GM12891 (cell line): ENCODE measurements around the gene TRAPPC4. TPM values are rescaled to one million over a fixed set of nuclear protein-coding genes. Genes with fewer than 3 reads are reported as not detected.
"Not testable (repeated sequence)": the region's sequence is repeated elsewhere in the genome, so short reads cannot be mapped to it uniquely, and the experiment has no call there.

ENCODE experiments used
- DNase-seq: peaks from one replicate; pipeline ENCODE4 v3.0.0; 2011; ENCODE audit warnings: low spot score; ENCODE audit not compliant: insufficient read length
- FAIRE-seq: peaks from 2 replicates; lab custom pipeline; 2011; peaks lifted over from hg19 to GRCh38; lab: Jason Lieb, UNC
- PAX5 ChIP-seq: IDR thresholded peaks from 2 replicates; pipeline ENCODE4 v1.6.1; 2011; ENCODE audit warnings: low read length, moderate library complexity, mild to moderate bottlenecking; ENCODE audit not compliant: insufficient read depth, severe bottlenecking
- POLR2A ChIP-seq: IDR thresholded peaks from 2 replicates; pipeline ENCODE4 v1.6.1; 2011; ENCODE audit warnings: low read depth, low read length, control low read depth
- POLR2AphosphoS5 ChIP-seq: IDR thresholded peaks from 2 replicates; pipeline ENCODE4 v1.6.1; 2011; ENCODE audit warnings: low read depth, low read length, control low read depth
- POU2F2 ChIP-seq: IDR thresholded peaks from 2 replicates; pipeline ENCODE4 v1.6.1; 2011; ENCODE audit warnings: low read depth, mild to moderate bottlenecking, control low read depth, low read length, moderate library complexity
- SPI1 ChIP-seq: IDR thresholded peaks from 2 replicates; pipeline ENCODE4 v1.6.1; 2011; ENCODE audit warnings: low read depth, low read length, control low read depth
- TAF1 ChIP-seq: IDR thresholded peaks from 2 replicates; pipeline ENCODE4 v1.6.1; 2011; ENCODE audit warnings: low read depth, low read length, control low read depth
- polyA plus RNA-seq: library from polyadenylated mRNA; unstranded; fragments of >200 nt; gene quantifications from one replicate; pipeline ENCODE4 v1.2.1, GENCODE V29; 2012; ENCODE audit warnings: low read depth, missing spikeins, inconsistent platforms; ENCODE audit not compliant: missing spikeins

TRAPPC4 gene, protein sequence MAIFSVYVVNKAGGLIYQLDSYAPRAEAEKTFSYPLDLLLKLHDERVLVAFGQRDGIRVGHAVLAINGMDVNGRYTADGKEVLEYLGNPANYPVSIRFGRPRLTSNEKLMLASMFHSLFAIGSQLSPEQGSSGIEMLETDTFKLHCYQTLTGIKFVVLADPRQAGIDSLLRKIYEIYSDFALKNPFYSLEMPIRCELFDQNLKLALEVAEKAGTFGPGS
- polyA plus RNA-seq = 69.5 TPM

- FAIRE-seq (peak; percentile 91), DNase-seq (peak; percentile 90)
- TF ChIP-seq POLR2A (peak; percentile 96), SPI1 (peak; percentile 82), POU2F2 (peak; percentile 80), POLR2AphosphoS5 (peak; percentile 96), PAX5 (no peak), TAF1 (peak; percentile 93)
These were observed at the start of gene TRAPPC4, which contains the start of gene RPS25 for GRCh38 chr11:119018074-119018938. Gene TRAPPC4, plus strand, starts transcription at chr11:119018766. Its CDS starts 30 bp downstream, at chr11:119018796. Gene RPS25, minus strand, starts transcription at chr11:119018343. Its CDS starts 59 bp downstream, at chr11:119018284.

- DNase-seq, FAIRE-seq: not testable (repeated sequence)
These were observed 49.1 kb upstream of the TRAPPC4 start for GRCh38 chr11:118969508-118969907.

DNA sequence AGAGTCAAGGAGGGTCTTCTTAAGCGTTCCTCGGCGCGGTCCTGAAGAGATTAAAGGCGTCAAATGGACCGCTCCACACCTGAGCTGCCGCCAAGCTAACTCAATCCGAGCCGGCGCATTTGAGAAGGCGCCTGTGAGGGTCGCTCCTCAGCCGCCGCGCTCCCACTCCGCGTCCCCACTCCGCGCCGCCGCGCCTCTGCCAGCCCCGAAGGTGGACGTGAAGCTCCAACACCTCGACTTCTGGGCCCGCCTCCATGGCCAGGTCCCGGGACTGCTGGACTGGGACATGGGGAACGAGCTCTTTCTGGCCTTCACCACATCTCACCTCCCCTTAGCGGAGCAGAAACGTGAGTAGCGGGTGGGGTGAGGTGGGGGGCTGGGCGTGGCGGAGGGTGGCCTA is 46.9 kb upstream of the TRAPPC4 start, which contains the start of gene FOXR1:
FOXR1 (plus strand) TSS at position 116 of the 400 bp plus-strand sequence; CDS start at position 287, 171 bp downstream.
- TF ChIP-seq POLR2A = no peak
- TF ChIP-seq SPI1 = no peak
- TF ChIP-seq POU2F2 = no peak
- TF ChIP-seq PAX5 = no peak
- no peak for FAIRE-seq
- DNase-seq = no peak

GRCh38 chr11:118973985-118974384 is 44.6 kb upstream of the TRAPPC4 start:
- FAIRE-seq = no peak

DNA sequence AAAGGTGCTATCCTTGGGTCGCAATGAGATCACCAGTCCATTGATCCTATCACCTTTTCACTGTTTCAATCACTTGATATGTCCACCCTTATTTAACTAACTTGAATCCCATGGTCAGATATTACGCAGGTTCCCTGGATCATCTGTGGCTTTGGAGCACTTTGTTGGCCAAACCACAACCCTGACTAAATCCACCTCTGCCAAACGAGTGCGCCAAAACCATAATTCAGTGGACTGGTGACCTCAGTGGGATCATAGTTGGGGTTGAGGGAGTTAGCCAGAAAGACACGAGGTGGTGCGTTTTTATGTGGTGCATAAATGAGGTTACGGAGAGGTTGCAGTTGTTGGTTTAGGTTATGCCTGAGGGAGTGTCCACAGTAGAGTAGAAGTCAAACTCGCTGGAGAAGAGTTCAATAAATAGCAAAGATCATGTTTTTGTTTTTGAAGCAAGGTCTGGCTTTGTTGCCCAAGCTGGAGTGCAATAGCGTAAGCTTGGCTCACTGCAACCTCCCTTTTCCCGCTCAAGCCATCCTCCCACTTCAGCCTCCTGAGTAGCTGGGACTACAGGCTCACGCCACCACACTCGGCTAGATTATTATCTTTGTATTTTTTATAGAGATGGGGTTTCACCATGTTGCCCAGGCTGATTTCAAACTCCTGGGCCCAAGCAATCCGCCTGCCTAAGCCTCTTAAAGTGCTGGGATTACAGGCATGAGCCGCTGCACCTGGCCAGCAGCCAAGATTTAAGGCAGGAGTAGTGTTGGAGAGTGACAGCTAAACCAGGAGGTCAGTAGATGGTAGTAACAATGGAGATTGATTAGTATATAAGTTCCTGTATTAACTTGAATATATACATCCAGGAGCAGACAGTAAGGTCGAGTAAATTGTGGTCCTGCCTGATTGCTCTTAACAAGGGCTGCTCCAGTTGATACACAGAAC is 42.5 kb upstream of the TRAPPC4 start:
- TF ChIP-seq POU2F2 (no peak), PAX5 (no peak), SPI1 (no peak), POLR2AphosphoS5 (no peak), TAF1 (no peak), POLR2A (no peak)
- no peak for DNase-seq
- no peak for FAIRE-seq

More at GRCh38 chr11:118973985-118974384, 44.6 kb upstream of the TRAPPC4 start:
- DNase-seq = no peak
- TF ChIP-seq SPI1 (no peak), POLR2A (no peak), POU2F2 (no peak), PAX5 (no peak), TAF1 (no peak), POLR2AphosphoS5 (no peak)

GRCh38 chr11:118979434-118979833 is 39.1 kb upstream of the TRAPPC4 start:
- no peak for TF ChIP-seq PAX5
- TF ChIP-seq POLR2A = no peak
- TF ChIP-seq SPI1 = no peak
- TF ChIP-seq POU2F2 = no peak
- no peak for TF ChIP-seq TAF1
- TF ChIP-seq POLR2AphosphoS5 = no peak
- no peak for FAIRE-seq
- DNase-seq = no peak

- DNase-seq (no peak), FAIRE-seq (no peak)
- TF ChIP-seq POLR2A (no peak), PAX5 (no peak), TAF1 (no peak), SPI1 (peak; percentile 53), POU2F2 (no peak), POLR2AphosphoS5 (no peak)
These were observed 38.2 kb upstream of the TRAPPC4 start for GRCh38 chr11:118980191-118980881.

DNA sequence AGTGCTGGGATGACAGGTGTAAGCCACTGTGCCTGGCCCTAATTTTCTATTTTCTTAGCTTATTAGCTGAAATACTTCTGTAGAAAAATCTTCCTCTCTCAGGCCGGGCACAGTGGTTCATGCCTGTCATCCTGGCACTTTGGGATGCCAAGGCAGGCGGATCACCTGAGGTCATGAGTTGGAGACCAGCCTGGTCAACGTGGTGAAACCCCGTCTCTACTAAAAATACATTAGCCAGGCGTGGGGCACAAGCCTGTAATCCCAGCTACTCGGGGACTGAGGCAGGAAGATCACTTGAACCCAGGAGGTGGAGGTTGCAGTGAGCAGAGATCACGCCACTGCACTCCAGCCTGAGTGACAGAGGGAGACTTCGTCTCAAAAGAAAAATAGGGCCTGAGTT is 34.2 kb upstream of the TRAPPC4 start:
- FAIRE-seq = not testable (repeated sequence)

GRCh38 chr11:118984825-118985224 is 33.7 kb upstream of the TRAPPC4 start:
- FAIRE-seq (no peak), DNase-seq (no peak)
- TF ChIP-seq TAF1 (no peak), POLR2AphosphoS5 (no peak), POLR2A (no peak), PAX5 (no peak), POU2F2 (no peak), SPI1 (no peak)

More for the DNA sequence above, 34.2 kb upstream of the TRAPPC4 start:
- DNase-seq = not testable (repeated sequence)
